Measurements from ENCODE around the gene AUTS2.

Gene AUTS2

DNA sequence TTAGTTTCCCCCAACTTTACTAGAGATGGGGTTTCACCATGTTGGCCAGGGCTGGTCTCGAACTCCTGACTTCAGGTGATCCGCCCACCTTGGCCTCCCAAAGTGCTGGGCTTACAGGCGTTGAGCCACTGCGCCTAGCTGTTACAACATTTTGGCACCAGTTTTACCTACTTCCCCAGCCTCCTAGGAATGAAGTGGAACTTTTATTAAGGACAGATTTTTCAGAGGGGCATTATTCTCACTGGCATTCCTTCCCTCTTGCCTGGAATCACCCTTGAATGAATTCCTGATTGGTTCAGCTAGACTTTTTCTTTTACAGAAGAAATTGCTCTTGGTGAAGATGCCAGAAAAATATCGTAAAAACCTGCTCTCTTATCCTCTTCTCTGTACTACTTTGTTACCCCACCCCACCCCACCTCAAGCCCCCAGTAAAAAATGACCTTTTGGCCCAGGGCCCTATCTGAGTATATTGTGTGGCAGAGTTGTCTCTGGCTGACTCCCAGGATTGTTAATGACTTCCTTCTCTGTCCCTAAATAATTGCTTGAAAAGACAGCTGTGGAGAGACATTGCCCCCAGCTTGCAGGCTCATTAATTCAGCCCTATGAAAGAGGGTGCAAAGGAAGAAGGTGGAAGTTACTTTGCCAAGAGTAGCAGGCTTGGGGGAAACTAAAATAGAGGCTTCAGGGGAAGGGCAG, 189.6 kb downstream of the AUTS2 start:
- Histone ChIP-seq H3K27ac (no peak overlapping the region), H3K9me3 (ENCODE audit: severe bottlenecking) (no peaks in the 10 kb centered on the region), H3K36me3 (no peaks in the 10 kb centered on the region), H3K4me3 (ENCODE audit: low read depth, low read length) (no peak overlapping the region), H3K27me3 (ENCODE audit: insufficient read depth, low read depth, severe bottlenecking) (no peaks in the 10 kb centered on the region)
- DNase-seq: no peak
- TF ChIP-seq, protein P1, sequence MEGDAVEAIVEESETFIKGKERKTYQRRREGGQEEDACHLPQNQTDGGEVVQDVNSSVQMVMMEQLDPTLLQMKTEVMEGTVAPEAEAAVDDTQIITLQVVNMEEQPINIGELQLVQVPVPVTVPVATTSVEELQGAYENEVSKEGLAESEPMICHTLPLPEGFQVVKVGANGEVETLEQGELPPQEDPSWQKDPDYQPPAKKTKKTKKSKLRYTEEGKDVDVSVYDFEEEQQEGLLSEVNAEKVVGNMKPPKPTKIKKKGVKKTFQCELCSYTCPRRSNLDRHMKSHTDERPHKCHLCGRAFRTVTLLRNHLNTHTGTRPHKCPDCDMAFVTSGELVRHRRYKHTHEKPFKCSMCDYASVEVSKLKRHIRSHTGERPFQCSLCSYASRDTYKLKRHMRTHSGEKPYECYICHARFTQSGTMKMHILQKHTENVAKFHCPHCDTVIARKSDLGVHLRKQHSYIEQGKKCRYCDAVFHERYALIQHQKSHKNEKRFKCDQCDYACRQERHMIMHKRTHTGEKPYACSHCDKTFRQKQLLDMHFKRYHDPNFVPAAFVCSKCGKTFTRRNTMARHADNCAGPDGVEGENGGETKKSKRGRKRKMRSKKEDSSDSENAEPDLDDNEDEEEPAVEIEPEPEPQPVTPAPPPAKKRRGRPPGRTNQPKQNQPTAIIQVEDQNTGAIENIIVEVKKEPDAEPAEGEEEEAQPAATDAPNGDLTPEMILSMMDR (IDR thresholded peaks at IDR 0.05; ENCODE audit: low read depth, low read length): no peak

DNA sequence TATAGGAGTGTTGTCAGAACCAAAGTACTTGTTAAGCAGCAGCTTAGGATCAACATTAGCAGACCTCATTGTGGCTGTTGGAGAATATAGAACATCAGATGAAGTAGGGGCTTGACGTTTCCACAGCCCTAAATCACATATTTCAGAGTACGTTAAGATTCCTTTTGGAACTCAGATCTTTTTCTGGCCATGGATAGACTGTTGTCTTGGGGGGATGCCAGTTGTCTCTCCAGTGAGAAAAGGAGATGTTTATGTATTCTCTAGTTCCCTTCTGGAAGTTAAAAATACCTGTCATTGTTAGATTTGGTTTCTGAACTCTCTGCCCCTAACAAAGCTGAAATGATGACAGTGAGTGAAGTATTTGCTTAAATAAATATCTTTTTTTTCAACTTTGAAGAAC, 191.3 kb downstream of the AUTS2 start:
- DNase-seq: no peak
- no peak overlapping the region for H3K4me3 ChIP-seq (ENCODE audit: low read depth, low read length)

DNA sequence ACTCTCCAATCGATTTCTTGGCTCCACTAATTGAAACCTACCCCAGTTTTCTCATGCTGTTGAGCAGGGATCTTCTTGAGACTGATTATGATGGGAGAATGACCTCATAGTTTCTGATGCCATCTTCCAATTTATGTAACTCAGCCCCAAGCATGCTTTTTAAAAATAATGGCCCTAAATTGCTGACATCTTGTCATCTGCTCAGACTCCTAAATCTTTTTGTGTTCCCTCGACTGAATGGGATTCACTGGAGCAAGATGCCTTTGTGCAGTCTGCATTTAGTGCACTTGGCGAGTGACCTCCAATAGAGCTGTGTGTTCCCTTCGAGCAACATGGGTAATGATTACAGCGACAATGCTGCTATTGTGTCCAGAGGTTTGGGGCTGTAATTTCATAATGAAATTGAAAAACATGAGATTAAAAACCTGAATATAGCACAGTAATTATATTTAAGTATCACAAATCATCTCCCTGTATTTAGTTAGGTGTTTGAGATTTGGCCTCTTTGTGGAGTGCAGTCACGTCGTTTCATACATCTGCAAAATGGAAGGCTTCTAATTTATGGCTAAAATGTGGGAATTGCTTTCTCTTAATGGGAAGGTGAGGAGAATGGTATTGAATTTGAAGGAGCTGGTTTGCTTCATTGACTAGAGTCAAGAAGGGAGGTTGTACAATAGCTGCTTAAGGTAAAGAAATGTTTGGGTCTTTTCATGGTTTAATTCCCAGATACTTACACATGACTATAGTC, 192.9 kb downstream of the AUTS2 start:
- TF ChIP-seq, protein P1 (IDR thresholded peaks at IDR 0.05; ENCODE audit: low read depth, low read length): no peak

More for the DNA sequence above, 191.3 kb downstream of the AUTS2 start:
- Histone ChIP-seq H3K27ac (no peak overlapping the region), H3K9me3 (ENCODE audit: severe bottlenecking) (no peaks in the 10 kb centered on the region), H3K27me3 (ENCODE audit: insufficient read depth, low read depth, severe bottlenecking) (no peaks in the 10 kb centered on the region), H3K36me3 (no peaks in the 10 kb centered on the region)
- TF ChIP-seq, protein P1 (IDR thresholded peaks at IDR 0.05; ENCODE audit: low read depth, low read length): no peak

DNA sequence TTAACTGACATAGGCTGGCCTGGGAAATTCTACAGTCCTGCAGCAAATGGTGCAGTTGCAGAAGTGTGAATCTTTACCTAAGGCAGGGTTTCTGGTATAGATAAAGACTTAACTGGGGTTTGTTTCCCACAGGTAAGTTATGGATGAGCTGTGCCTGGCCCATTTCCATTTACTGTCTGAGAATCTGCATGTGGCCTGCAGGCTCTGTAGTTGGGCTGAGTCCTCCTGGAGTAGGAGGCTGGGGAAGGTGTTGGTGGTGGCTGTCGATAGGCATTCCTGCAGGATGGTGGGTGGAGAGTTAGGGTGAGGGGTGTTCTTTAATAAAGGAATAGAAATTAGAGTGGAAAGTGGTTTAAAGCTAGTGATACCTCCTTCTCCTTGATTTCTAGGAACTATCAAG, 193.5 kb downstream of the AUTS2 start:
- no peak overlapping the region for H3K4me3 ChIP-seq (ENCODE audit: low read depth, low read length)
- no peaks in the 10 kb centered on the region for H3K27me3 ChIP-seq (ENCODE audit: insufficient read depth, low read depth, severe bottlenecking)
- TF ChIP-seq, protein P1 (IDR thresholded peaks at IDR 0.05; ENCODE audit: low read depth, low read length): no peak
- H3K27ac ChIP-seq: no peak overlapping the region
- no peaks in the 10 kb centered on the region for H3K36me3 ChIP-seq
- no peaks in the 10 kb centered on the region for H3K9me3 ChIP-seq (ENCODE audit: severe bottlenecking)
- no peak for DNase-seq

More for the DNA sequence above, 192.9 kb downstream of the AUTS2 start:
- DNase-seq: no peak
- Histone ChIP-seq H3K9me3 (ENCODE audit: severe bottlenecking) (no peaks in the 10 kb centered on the region), H3K27me3 (ENCODE audit: insufficient read depth, low read depth, severe bottlenecking) (no peaks in the 10 kb centered on the region), H3K27ac (no peak overlapping the region), H3K4me3 (ENCODE audit: low read depth, low read length) (no peak overlapping the region), H3K36me3 (no peaks in the 10 kb centered on the region)

DNA sequence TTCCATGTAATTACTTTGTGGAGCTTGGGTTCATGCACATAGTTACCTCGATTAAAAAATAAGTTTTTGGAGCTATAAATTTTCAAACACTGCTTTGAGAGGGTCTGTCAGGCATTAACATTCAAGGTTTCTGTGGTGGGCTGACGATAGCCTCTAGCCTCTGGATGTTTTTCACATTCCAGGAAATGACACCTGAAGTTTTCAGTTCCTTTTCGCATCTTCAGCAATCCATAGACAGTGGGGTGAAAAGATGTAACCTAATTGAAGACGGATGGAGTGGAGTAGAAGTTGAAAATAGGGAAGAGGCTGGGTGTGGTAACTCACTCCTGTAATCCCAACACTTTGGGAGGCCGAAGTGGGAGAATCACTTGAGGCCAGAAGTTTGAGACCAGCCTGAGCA, 197.7 kb downstream of the AUTS2 start:
- no peak overlapping the region for H3K27ac ChIP-seq
- no peaks in the 10 kb centered on the region for H3K27me3 ChIP-seq (ENCODE audit: insufficient read depth, low read depth, severe bottlenecking)
- no peaks in the 10 kb centered on the region for H3K36me3 ChIP-seq
- no peak overlapping the region for H3K4me3 ChIP-seq (ENCODE audit: low read depth, low read length)
- TF ChIP-seq, protein P1 (IDR thresholded peaks at IDR 0.05; ENCODE audit: low read depth, low read length): no peak
- H3K9me3 ChIP-seq (ENCODE audit: severe bottlenecking): no peaks in the 10 kb centered on the region
- no peak for DNase-seq
